ENCODE results near the gene TMEM229A. TPM values are rescaled to one million over a fixed set of nuclear protein-coding genes. Genes with fewer than 3 reads are reported as not detected.
"Not testable (repeated sequence)": the region's sequence is repeated elsewhere in the genome, so short reads cannot be mapped to it uniquely, and the experiment has no call there.

TMEM229A gene
- total RNA-seq, 1 experiment from 2014 or later: 0.74 TPM

- TF ChIP-seq FOXP4 (CRISPR knock-in tag; IDR thresholded peaks at IDR 0.05) (no peak), HMGXB4 (CRISPR knock-in tag; IDR thresholded peaks at IDR 0.05) (peak; percentile 97), NR2C2 (CRISPR knock-in tag; IDR thresholded peaks at IDR 0.05) (0 out of 2 replicates have a peak, but pooled peaks have one; percentile 26), PRRX2 (CRISPR knock-in tag; IDR thresholded peaks at IDR 0.05) (no peak), NR3C1 (CRISPR knock-in tag; conservative IDR thresholded peaks at IDR 0.05; ENCODE audit: low read depth) (no peak), ZNF263 (CRISPR knock-in tag; IDR thresholded peaks at IDR 0.05; ENCODE audit: low read depth) (peak; percentile 54; the same call in 1 of the 2 replicates), RORB (CRISPR knock-in tag; IDR thresholded peaks at IDR 0.05) (no peak), ZNF671 (CRISPR knock-in tag; IDR thresholded peaks at IDR 0.05) (no peak), MAX (CRISPR knock-in tag; IDR thresholded peaks at IDR 0.05) (peak; percentile 82; the same call in 1 of the 2 replicates), USF2 (CRISPR knock-in tag; IDR thresholded peaks at IDR 0.05) (peak; percentile 44), HMGA2 (CRISPR knock-in tag; IDR thresholded peaks at IDR 0.05) (no peak), JAZF1 (CRISPR knock-in tag; IDR thresholded peaks at IDR 0.05) (no peak), ZNF425 (CRISPR knock-in tag; conservative IDR thresholded peaks at IDR 0.05) (no peak), ZNF317 (CRISPR knock-in tag; IDR thresholded peaks at IDR 0.05; ENCODE audit: borderline replicate concordance, low read depth) (0 out of 2 replicates have a peak, but pooled peaks have one; percentile 12), CREB1 (CRISPR knock-in tag; IDR thresholded peaks at IDR 0.05) (peak; percentile 82)
Observed at GRCh38 chr7:124032369-124033094, at the start of gene TMEM229A (continued).

GRCh38 chr7:124082234-124082633 lies 49.4 kb upstream of the TMEM229A start:
- H3K27me3 Mint-ChIP-seq (ENCODE audit: low read depth); H3K27ac Mint-ChIP-seq; ATAC-seq; H3K4me3 Mint-ChIP-seq; CTCF ChIA-PET; POLR2A ChIA-PET; DNase-seq (ENCODE audit: low spot score); H3K4me1 Mint-ChIP-seq; H3K36me3 Mint-ChIP-seq: not testable (repeated sequence)
- peaks cover 12% of the 10 kb centered on the region for H3K9me3 Mint-ChIP-seq

- Mint-ChIP-seq H3K36me3 (no peaks in the 10 kb centered on the region), H3K4me1 (no peaks in the 10 kb centered on the region), H3K4me3 (no peak overlapping the region), H3K27ac (no peak overlapping the region), H3K27me3 (ENCODE audit: low read depth) (no peaks in the 10 kb centered on the region), H3K9me3 (peaks cover 3% of the 10 kb centered on the region)
- ATAC-seq: peak; percentile 39
- no peak for DNase-seq (ENCODE audit: low spot score)
- ChIA-PET CTCF (no interaction called here), POLR2A (no interaction called here)
- TF ChIP-seq STAT6 (CRISPR knock-in tag; conservative IDR thresholded peaks at IDR 0.05; ENCODE audit: low read depth) (no peak), TCF7 (CRISPR knock-in tag; IDR thresholded peaks at IDR 0.05; ENCODE audit: low read depth) (no peak)
Observed at GRCh38 chr7:124077546-124077945, 44.7 kb upstream of the TMEM229A start.

Data from WTC11 (cell line).